ENCODE data around the gene ACAP3.

The ACAP3 gene

DNA sequence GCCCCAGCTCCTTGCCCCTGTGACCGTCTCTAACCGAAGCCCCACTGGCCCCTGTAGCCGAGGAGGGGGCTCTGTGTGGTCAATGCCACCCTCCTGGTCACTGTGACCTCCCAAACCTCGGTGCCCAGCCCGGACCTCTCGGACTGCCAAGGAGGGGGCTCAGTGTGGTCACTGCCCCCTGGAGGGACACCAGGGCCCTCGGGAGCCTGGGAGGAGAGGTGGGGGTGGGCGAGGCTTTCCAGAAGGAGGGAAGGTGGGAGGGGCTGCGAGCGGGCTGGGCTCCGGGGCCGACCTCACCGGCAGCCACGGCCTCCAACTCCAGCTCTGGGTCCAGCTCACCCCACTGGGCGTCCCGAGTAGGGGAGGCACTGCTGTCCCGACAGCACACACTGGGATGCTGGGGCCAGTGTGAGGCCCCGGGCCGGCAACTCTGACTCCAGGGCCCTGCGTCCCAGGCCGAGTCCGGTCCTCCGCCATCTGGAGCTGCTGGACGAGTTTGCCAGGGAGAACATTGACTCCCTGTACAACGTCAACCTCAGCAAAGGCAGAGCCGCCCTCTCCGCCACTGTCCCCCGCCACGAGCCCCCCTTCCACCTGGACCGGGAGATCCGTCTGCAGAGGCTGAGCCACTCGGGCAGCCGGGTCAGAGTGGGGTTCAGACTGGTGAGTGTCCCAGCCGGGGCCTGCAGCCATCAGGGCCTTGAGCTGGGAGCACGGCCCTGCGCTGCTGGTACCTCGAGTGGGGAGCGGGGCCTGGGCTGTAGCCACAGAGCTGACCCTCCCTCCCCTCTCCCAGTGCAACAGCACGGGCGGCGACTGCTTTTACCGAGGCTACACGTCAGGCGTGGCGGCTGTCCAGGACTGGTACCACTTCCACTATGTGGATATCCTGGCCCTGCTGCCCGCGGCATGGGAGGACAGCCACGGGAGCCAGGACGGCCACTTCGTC is 21.1 kb downstream of the ACAP3 start:
- no peak for DNase-seq

DNA sequence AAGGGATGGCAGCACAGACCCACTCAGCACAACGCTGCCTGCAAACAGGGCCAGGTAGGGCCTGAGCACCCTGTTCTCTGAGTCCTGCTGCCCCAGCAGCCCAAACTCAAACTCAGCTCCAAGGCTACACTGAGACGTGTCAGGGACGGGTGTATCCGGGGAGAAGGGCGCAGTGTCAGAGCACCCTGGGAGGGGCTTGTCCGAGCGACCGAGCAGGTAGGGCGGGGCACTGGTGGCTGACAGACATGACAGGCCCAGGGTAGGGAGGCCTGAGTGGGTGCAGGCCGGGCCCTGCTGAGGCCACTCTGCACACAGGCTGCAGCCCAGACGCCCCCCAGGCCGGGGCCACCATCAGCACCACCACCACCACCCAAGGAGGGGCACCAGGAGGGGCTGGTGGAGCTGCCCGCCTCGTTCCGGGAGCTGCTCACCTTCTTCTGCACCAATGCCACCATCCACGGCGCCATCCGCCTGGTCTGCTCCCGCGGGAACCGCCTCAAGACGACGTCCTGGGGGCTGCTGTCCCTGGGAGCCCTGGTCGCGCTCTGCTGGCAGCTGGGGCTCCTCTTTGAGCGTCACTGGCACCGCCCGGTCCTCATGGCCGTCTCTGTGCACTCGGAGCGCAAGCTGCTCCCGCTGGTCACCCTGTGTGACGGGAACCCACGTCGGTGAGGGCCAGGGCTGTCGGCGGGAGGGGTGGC is 22.0 kb downstream of the ACAP3 start:
- no peak for DNase-seq

DNA sequence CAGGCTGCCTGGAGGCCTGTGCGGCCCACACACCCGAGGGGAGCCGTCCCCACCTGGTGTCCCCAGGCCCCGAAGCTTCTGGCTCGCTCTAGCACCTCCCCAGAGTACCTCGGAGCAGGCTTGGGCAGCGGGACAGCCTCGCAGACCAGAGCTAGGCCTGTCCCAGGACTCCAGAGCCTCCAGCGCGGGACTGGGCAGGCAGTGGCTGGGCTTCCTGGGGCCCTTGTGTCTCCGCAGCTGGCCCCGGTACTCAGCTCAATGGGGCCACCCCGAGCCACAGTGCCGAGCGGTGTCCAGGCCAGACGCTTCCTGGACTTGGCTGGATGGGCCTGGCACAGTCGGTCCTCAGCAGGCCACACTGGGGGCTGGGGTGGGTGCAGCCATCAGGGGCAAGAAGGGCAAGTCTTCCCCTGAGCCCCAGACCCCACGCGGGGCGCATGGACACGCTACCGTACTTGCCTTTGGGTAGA is 22.6 kb downstream of the ACAP3 start:
- DNase-seq: no peak

DNA sequence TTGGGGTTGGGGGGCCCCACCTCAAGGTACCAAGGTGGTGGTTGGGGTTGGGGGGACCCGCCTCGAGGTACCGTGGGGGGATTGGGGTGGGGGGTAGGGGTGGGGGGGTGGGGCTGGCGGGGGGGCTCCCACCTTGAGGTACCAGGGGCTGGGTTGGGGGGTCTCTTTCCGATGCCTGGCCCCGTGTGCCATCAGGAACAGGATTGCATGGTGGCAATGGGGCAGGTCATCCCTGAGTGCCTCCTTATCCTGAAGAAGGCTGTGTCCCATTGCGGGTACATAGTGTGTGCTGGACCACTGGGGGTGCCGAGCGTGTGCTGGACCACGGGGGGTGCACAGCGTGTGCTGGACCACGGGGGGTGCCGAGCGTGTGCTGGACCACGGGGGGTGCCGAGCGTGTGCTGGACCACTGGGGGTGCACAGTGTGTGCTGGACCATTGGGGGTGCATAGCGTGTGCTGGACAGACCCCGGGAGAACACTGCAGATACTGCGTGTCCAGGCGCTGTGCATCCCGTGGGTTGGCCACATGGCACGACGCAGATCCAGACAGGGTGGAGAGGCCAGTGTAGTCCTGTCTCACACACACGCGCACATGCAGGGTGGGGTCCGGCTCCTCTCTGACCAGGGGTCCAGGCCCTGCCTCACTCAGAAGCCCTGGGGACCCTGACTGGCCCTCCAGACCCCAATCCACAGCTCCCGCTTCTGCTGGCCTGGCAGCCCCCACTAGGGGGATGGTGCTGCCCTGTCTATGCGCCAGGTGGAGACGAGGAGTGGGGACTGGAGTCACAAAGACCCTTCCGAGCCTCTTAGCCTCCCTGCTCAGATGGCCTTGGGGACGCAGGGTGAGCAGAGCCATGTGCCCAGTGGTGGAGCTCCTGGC is 23.3 kb downstream of the ACAP3 start:
- DNase-seq: no peak

DNA sequence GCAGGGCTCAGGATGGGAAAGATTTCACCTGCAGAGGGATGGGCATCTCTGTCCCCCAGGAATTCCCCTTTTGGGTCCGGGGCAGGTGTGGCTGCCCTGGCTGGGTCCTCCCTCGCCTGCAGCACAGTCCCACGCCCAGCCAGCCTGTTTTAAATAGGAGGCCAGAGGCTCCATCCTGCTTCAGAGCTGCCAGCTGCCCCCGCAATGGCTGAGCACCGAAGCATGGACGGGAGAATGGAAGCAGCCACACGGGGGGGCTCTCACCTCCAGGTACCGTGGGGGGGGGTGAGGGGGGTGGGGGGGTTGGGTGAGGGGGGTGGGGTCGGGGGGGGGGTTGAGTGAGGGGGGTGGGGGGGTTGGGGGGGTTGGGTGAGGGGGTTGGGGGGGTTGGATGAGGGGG is 23.9 kb downstream of the ACAP3 start:
- DNase-seq: no peak

DNA sequence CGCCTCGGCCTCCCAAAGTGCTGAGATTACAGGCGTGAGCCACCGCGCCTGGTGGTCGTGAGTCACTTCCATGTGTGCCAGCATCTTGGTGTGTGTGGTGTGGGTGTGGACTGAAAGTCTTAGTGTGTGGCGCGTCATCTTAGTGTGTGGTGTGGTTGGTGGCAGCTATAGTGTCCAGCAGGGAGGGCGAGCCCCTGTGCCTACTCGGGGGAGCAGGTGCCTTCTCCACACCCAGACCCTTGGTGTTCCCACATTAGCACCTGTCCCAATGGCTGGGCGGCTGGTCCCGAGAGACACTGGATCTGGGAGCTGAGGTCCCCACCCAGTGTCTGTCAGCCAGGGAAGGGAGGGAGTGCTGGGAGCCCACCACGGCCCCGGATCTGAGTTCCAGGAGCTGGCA is 24.7 kb downstream of the ACAP3 start:
- DNase-seq: no peak

DNA sequence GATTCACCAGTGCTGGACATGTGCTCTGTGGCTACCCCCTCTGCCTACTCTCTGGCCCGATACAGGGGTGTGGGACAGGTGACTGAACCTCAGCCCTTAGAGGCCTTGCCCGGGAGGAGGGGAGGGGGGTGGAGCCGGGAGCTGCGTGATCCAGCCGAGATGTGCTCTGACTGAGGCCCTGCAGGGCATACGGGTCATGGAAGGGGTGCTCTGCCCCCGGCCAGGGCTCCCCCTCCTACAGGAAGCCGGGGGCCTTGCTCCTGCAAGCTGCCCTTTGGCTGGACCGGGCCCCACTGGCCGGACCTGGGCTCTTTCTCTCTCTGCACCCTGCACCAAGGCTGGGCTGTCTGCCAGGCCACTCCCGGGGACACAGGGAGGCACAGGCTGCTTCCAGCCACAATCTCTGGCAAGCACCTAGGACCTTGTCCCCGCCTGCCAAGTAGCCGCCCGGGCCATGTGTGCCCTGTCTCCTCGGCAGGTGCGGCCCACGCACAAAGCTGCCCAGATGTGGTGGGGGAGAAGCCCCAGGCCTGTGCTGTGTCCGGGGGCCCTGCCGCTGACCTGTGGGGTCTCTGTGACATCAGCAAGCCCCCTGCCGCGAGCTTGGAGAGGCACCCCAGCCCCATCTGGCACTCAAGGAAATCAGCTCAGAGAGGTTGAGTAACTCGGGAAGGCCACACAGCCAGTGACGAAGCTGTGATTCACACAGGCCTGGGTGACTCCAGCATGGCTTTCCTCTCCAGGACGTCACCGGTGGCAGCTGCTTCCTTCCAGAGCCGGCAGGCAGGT is 26.0 kb downstream of the ACAP3 start:
- no peak for DNase-seq

DNA sequence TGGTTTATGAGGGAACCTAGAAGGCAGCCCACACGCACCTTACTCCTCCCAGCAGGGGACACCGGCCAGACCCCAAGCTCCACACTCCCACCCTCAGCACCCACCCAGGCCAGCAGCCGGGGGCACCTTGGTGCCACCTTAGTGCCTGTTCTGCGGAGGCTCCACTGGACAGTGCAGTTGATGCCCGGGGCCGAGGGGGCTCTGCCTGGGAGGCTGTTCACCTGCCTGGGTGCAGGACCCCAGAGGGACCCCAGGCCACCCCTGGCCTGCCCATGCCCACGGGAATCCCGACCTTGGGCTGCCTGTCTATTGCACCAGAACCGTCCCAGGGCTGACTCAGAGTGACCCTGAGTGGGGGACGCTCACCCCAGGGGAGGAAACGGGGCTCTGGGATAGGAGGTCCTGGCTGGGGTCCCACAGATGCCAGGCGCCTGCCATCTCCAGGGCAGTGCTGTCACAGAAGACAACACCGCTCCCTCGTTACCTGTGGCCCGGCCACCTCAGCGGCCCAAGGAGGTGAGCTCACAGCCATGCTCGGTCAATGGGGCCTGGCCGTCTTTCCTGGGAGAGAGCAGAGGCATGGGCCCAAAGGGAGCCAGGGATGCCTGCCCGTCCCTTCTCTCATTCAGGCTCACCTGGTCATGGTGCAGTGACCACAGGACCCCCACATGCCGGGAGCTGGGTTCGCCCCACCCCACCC is 26.8 kb downstream of the ACAP3 start:
- no peak for DNase-seq

DNA sequence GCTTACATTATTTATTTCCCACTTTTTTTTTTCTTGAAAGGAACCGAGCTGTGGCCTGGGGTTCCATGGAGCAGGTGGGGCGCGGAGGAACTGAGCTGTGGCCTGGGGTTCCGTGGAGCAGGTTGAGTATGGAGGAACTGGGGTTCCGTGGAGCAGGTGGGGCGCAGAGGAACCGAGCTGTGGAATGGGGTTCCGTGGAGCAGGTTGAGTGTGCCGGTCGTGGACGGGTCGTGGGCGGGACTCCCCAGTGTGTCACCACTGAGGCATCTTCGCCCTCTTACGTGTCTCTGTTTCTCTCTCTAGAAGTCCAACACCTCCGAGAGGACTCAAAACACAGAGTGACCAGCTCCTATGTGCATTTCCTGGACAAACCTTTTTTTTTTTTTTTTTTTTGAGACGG is 28.7 kb downstream of the ACAP3 start:
- DNase-seq: no peak

DNA sequence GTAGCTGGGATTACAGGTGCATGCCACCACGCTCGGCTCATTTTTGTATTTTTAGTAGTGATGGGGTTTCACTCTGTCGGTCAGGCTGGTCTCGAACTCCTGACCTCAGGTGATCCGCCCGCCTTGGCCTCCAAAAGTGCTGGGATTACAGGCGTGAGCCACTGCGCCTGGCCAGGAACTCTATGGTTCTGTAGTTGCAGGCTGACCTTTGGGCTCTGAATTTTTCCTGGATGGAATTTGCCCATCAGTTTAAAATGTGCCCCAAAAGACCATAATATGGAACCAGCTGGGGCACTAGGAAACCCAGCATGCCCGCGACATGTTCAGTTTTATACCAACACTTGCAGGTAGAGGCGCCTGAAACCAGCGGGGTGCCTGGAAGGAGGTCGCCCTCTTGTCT is 29.1 kb downstream of the ACAP3 start:
- no peak for DNase-seq

DNA sequence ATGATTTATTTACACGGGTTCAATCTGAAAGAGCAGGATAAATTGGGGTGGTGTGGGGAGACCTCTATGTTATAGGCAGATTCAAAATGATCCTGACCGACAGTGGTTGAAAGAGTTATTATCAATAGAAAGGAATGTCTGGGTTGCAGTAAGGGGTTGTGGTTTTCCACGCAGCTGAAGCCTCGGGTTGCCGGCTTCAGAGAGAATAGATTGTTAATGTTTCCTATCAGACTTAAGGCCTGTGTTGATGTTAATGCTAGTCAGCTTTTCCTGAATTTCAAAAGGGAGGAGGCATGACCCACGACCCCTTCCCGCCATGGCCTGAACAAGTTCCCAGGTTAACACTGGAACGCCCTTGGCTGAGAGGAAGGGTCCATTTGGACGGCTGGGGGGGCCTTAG is 31.9 kb downstream of the ACAP3 start:
- DNase-seq: no peak

DNA sequence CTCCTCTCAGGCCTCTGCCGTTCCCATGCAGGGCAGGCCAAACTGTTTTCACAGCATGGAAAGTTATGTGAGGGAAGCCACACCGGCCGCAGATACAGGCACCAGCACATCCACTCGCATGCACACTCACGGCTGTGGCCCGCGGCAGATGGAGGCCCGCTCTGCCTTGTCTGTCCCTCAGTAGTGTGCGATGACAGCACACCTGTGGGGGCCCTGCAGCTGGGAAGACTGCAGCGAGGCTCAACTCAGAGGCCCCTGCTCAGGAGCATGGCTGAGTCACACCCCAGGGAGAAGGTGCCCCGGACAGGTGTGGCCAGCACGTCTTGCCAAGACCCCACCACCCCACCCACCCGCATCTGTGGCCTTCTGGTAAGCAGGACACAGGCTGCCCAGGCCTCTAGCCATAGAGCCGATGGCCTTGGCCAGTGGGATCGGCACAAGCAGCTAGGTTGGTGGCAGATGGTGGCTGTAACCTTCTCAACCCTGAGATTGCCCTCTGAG is 32.7 kb downstream of the ACAP3 start:
- DNase-seq: no peak

DNA sequence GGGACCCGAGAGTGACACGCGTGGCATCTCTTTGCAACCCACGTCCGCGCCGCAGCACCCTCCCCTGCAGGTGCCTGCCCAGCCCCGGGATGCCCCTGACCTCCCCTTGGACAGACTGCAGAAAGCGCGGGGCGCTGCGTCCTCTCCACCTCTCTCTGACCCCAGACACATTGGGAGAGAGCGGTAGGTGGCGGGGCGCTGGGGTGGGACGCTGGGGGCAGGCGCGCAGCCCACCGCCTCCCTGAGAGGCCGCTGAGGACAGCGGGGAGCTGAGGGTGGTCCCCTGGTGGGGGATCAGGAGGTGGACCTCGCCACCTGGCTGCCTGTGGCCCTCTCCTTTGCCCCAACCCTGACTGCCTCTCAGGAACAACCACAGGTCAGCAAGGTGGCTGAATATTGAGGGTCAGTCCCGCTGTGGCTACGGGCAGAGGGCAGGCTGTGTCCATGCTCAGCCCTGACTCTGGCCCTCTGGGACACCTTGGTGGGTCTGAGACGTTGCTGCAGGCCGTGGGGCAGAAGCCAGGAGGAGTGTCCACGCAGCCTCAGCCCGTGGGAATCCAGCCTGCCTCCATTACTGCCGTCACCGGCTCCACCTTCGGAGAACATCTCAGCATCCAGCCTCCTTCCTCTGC is 33.3 kb downstream of the ACAP3 start:
- DNase-seq: peak in 3 of 56 donors; percentile 50 to 63 (median 53)

DNA sequence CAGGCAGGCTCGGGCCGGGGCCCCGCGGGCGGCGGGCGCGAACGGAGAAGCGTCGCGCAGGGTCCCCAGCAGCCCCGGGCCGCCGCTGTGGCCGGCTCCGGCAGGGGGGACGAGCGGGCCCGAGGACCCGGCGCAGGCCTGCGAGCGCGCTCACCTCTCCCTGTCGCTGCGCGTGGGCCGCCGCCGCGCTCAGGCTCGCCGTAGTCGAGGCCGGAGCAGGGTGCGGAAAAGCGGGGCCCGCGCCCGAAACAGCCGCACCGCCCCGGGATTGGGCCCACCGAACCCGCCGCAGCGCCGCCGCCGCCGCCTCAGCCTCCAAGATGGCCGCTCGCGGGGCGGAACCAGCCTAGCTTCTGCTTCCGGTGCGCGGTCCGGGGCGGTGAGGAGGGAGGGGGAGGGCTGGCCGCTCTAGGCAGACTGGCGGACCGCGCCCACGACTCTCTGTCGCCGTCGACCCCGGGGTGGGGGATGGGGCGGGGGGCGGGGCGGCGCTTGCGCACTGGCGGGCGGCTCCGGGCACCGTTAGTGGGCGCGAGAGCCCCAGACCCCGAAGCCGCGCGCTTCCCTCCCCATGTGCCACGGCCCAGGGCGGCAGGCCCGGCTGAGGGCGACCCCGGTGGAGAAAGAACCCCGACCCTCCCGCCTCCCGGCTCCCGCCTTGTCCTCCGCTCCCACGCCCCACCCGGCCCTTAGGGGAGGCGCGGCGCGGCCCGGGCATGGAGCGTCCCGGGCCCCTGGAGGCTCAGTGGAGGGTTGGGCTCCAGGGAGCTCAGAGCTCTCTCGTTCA is 34.0 kb downstream of the ACAP3 start, which contains the start of gene UBE2J2:
Gene UBE2J2 (minus strand): TSS at position 343 of the 787 bp plus-strand sequence. CDS start 5,862 bp downstream, outside the sequence.
- DNase-seq: peak; percentile 14 to 96 (median 89)

DNA sequence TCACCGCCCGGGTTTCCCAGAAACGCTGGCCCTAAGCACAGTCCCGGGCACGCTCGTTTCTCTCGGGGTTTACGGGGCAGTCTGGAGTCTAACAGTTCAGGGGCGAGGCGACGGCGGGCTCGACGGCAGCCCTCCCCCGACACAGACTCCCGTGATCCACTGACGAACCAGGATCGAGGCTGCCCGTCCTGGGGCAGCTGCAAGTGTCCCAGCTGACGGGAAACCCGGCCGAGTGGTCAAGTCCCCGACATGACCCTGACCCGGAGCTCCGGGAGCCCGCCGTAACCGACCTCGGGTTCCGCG is 34.6 kb downstream of the ACAP3 start:
- no peak for DNase-seq

DNA sequence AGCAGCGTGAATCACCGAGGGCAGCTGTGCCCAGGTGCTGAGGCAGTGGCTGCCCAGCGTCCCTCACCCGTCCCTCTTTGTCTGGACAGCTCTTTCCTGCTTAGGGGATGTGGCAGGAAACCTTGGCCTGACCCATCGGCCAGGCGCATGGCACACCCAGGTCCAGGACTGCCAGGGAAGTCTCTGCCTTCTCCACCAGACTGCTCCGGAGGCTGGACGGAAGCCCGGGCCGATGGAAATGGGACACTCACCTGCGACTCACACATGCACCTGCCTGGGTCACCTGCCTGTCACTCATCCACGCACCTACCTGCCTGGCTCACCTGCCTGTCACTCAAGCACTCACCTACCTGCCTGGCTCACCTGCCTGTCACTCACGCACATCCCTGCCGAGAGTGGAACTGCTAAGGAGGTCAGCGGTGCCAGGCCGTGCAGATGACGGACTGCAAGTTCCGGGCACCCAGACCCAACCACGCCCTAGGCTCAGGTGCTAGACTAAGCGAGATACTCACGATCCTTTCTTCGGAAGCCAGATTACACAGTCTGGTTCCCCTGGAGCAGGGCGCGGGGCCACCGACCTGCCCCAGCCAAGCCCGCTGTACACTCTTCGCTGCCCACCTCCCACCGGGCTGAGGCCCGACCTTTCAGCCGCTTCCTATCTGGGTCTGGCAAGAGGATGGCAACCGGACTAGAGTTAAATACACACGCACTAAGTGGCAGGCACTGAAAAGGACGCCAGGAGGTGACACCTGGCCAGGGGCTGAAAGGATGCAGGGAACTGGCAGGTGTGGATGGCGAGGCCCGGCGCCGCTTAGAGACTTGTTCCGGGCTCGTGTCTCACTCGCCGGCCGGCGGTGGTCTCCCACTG is 35.2 kb downstream of the ACAP3 start:
- DNase-seq: no peak

DNA sequence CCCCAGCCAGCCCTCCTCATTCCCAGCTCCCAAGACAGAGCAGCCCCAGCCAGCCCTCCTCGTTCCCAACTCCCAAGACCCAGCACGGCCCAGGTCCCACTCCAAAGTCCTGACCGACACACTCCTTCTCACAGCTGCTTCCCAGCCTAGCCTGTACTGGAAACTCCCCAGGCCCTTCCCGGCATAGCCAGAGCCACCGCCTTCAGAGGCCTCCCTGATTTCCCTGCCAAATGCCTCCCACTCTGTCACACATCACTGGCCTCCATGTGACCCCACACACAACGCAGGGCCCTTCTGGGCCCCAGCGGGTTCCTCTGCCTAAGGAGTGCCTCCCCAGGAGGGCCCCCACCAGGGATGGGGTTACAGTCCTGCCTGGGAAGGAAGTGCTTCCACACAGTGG is 36.9 kb downstream of the ACAP3 start:
- no peak for DNase-seq

DNA sequence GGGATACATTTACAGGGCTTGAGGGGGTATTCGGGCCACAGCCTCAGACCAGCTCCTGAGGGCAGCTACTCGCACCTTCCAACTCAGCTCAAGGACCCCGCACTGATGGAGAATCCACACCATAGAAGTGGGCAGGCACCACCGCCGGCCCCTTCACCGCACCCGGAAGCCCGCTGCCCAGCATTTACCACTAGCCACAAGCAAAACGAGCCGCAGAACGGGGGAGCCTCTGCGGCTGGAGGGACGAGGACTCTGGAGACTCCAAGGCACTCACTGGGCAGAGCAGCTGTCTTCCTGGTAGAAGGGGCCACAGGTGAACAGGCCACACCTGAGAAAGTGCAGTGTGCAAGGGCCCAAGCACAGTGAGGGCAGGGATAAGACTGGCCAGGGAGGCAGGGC is 39.4 kb downstream of the ACAP3 start:
- DNase-seq: no peak
